ENCODE measurements around the gene COBL.

COBL gene

GRCh38 chr7:51278797-51279196, 37.8 kb downstream of the COBL start:
- no peak overlapping the region for H3K4me3 ChIP-seq (replicated peaks; ENCODE audit: low read depth, low read length)
- TF ChIP-seq CTCF (IDR thresholded peaks at IDR 0.05; ENCODE audit: low read length, missing control alignments) = no peak
- DNase-seq (ENCODE audit: low read depth) = no peak

- no peak for DNase-seq (ENCODE audit: low read depth)
- TF ChIP-seq CTCF (IDR thresholded peaks at IDR 0.05; ENCODE audit: low read length, missing control alignments) = no peak
These were observed 39.6 kb downstream of the COBL start for GRCh38 chr7:51276967-51277366.

GRCh38 chr7:51276091-51276605, 40.5 kb downstream of the COBL start:
- no peak for TF ChIP-seq CTCF (IDR thresholded peaks at IDR 0.05; ENCODE audit: low read length, missing control alignments)
- H3K4me3 ChIP-seq (replicated peaks; ENCODE audit: low read depth, low read length) = no peak overlapping the region
- no peak for DNase-seq (ENCODE audit: low read depth)

More at GRCh38 chr7:51276967-51277366, 39.6 kb downstream of the COBL start:
- H3K4me3 ChIP-seq (replicated peaks; ENCODE audit: low read depth, low read length) = no peak overlapping the region

- DNase-seq (ENCODE audit: low read depth) = no peak
- TF ChIP-seq CTCF (IDR thresholded peaks at IDR 0.05; ENCODE audit: low read length, missing control alignments) = no peak
- no peak overlapping the region for H3K4me3 ChIP-seq (replicated peaks; ENCODE audit: low read depth, low read length)
These were observed 41.1 kb downstream of the COBL start for GRCh38 chr7:51275532-51275931.

- H3K4me3 ChIP-seq (replicated peaks; ENCODE audit: low read depth, low read length) = no peak overlapping the region
- DNase-seq (ENCODE audit: low read depth) = no peak
- no peak for TF ChIP-seq CTCF (IDR thresholded peaks at IDR 0.05; ENCODE audit: low read length, missing control alignments)
These were observed 41.7 kb downstream of the COBL start for GRCh38 chr7:51274955-51275354.

- no peak overlapping the region for H3K4me3 ChIP-seq (replicated peaks; ENCODE audit: low read depth, low read length)
These were observed 42.6 kb downstream of the COBL start for GRCh38 chr7:51274001-51274400.

More at GRCh38 chr7:51274001-51274400, 42.6 kb downstream of the COBL start:
- no peak for TF ChIP-seq CTCF (IDR thresholded peaks at IDR 0.05; ENCODE audit: low read length, missing control alignments)
- DNase-seq (ENCODE audit: low read depth) = no peak

Data from fibroblast of pulmonary artery (primary cell).